ENCODE measurements around the gene AP1G1.

Gene AP1G1

DNA sequence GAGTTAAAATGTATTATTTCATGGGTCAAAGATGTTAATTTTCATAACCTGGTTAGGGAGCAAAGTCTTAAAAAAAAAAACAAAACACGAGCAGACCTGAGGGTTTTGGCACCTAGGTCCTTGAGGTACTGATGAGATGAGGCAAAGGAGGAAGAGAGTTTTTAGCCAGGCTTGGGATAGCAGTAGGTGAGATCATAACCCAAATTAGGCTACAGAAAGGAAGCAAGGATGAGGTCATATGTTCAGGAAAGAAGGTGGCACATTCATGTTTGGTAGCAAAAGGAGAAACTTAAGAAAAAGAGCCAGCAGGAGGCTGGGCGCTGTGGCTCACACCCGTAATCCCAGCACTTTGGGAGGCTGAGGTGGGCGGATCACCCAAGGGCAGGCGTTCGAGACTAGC, 40.0 kb upstream of the AP1G1 start:
- H3K27ac ChIP-seq = no peak overlapping the region
- TF ChIP-seq, protein P1, sequence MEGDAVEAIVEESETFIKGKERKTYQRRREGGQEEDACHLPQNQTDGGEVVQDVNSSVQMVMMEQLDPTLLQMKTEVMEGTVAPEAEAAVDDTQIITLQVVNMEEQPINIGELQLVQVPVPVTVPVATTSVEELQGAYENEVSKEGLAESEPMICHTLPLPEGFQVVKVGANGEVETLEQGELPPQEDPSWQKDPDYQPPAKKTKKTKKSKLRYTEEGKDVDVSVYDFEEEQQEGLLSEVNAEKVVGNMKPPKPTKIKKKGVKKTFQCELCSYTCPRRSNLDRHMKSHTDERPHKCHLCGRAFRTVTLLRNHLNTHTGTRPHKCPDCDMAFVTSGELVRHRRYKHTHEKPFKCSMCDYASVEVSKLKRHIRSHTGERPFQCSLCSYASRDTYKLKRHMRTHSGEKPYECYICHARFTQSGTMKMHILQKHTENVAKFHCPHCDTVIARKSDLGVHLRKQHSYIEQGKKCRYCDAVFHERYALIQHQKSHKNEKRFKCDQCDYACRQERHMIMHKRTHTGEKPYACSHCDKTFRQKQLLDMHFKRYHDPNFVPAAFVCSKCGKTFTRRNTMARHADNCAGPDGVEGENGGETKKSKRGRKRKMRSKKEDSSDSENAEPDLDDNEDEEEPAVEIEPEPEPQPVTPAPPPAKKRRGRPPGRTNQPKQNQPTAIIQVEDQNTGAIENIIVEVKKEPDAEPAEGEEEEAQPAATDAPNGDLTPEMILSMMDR (conservative IDR thresholded peaks at IDR 0.05) = no peak

DNA sequence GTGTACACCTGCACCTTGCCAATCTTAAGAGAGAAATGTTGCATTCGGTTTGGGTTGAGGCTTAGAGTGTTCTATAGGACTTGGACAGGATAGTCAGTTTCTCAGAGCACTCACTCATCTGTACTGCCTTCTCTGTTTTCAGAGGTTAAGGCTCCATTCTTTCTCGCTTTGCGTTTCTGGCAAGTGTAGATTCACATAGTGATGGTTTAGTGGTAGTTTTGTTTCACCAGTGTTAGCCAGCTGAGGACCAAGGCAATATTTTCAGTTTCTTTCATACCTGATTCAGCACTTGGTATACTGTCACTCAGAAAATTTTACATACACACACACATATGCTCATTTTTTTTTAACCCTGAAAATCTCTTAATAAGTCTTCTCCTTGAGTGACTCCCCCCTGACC, 38.5 kb upstream of the AP1G1 start:
- TF ChIP-seq, protein P1 (conservative IDR thresholded peaks at IDR 0.05) = no peak
- peak overlapping the region; percentile 69; the same call in 1 of the 2 replicates for H3K27ac ChIP-seq

DNA sequence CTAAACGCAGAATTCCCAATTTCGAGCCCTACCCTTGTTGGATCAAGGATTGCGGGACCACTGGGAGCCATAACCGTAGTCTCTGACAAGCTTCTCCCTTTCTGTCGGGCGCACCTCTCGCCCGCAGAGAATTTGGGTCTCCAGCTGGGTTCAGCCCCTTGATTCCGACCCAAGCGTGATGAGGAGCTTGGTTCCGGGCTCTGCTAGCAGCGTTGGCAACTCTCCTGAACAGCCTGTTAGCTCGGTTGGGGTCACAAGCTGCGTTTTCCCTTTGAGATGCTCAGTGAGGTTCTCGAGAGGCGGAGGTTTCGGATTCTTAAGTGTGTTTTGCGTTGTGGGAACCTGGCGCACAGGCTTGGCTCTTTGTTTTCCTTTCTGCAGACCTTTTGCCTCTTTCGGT, 37.8 kb upstream of the AP1G1 start:
- TF ChIP-seq, protein P1 (conservative IDR thresholded peaks at IDR 0.05) = no peak
- peak overlapping the region; percentile 69; the same call in 1 of the 2 replicates for H3K27ac ChIP-seq

DNA sequence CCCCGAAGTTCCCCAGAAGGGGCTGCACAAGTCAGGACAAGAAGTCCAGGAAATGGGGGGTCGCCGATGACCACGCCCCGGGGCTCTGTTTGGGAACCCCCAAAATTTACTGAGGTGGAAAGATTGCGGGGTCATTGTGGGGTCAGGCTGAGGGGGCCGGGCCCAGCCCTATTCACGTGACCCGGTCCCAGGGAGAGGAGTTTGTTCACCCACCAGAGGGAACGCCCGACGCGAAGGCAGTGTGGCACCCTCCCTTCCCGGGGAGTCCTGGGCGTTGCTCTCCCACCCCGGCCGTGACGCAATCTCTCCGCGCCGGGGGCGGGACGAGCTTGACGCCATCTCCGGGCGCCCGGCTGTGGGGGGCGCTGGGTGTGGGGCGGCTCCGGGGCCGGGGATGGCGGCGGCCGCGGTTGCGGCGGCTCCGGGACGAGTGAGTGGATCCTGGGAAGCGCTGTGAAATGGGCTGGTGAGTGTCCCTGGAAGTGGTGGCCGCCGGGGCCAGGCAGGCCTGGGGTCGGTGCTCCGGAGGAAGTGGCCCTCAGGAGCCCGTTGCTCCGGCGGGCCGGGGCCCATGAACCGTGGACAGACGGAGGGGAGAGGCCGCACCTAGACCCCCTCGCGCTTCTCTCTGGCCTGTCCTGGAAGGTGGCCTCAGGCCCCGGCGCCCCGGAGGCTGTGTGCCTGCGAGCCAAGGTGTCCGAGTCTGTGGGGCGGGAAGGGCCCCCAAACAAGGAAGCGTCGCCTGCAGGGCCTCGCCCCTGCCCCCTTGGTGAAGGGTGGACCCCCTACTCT, 37.2 kb upstream of the AP1G1 start, which contains the start of gene ATXN1L:
ATXN1L (plus strand) TSS at position 338 of the 792 bp plus-strand sequence. CDS start 3,765 bp downstream, outside the sequence.
- TF ChIP-seq, protein P1 (conservative IDR thresholded peaks at IDR 0.05) = no peak
- H3K27ac ChIP-seq = peak within 1 kb of the TSS; percentile 69; the same call in 1 of the 2 replicates

DNA sequence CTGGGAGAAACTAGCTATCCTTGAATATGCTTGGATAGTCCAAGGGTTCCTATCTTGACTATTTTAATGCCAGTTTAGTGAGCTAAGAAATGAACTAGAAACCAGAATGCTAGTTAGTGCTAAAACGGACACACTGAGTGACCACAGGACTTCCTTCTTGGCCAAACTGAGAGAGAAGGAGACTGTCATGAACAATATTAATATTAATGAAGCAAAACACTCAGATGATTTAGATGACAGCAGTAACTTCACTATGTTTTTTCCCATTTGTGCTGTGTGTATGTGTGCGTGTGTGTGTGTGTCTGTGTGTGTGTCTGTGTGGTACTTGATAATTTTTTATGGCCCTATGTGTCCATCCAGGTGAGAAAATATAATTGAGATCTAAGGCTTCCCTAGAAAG, 34.9 kb upstream of the AP1G1 start:
- no peak overlapping the region for H3K27ac ChIP-seq
- TF ChIP-seq, protein P1 (conservative IDR thresholded peaks at IDR 0.05) = no peak

DNA sequence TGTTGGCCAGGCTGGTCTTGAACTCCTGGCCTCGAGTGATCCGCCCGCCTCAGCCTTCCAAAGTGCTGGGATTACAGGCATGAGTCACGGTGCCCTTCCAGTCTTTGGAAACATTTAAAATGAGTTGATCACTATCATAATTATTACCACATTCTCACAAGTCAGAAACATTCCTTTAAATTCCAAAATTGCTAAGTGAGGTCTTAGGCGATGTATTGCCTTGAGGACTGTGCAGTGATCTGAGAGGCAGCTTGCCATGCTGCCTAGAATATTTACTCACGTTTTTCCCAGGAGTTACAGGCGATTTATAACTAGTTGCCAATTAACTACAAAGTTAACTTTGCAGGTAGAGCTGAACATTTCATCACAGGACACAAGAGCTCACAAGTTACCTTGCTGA, 31.4 kb upstream of the AP1G1 start:
- H3K27ac ChIP-seq = no peak overlapping the region
- TF ChIP-seq, protein P1 (conservative IDR thresholded peaks at IDR 0.05) = no peak

DNA sequence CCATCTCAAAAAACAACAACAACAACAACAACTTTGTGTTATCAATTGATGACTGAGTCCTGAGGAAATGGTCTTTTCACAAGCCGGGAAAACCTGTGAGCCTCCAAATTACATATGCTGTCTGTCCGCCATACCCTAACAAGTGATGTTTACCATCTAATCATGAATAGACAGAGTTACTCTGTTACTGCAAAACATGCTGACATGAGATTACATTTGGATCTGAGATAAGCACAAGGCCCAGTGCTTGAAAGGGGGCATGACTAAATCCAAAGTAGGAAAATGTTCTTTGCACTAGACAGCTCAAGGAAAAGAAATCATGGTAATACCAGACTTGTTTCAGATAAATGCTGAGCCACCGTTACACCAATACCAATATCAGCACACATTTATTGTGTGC, 28.5 kb upstream of the AP1G1 start:
- H3K27ac ChIP-seq = no peak overlapping the region
- TF ChIP-seq, protein P1 (conservative IDR thresholded peaks at IDR 0.05) = no peak
